H4 (cell line): ENCODE data around the gene MYPOP. TPM values are rescaled to one million over a fixed set of nuclear protein-coding genes. Genes with fewer than 3 reads are reported as not detected.
A peak's percentile ranks its signal among the peaks of the same experiment; 100 is the strongest.

Experiments
- DNase-seq: peaks from one replicate; pipeline ENCODE4 v3.0.0-alpha.2; 2015; ENCODE audit warnings: low spot score
- total RNA-seq: library from RNA; depleted of rRNA; stranded (reverse); fragments of >200 nt; shearing (Covaris generic); gene quantifications from 2 replicates; pipeline ENCODE4 v1.2.3, GENCODE V29; 2014; rRNA removed

MYPOP gene
- total RNA-seq, 1 experiment from 2014 or later: 0.52 TPM

GRCh38 chr19:45863840-45864628 lies 38.4 kb downstream of the MYPOP start, which contains the start of gene FOXA3:
FOXA3 (plus strand) TSS chr19:45864326; CDS start chr19:45864457, 131 bp downstream.
- no peak for DNase-seq

DNA sequence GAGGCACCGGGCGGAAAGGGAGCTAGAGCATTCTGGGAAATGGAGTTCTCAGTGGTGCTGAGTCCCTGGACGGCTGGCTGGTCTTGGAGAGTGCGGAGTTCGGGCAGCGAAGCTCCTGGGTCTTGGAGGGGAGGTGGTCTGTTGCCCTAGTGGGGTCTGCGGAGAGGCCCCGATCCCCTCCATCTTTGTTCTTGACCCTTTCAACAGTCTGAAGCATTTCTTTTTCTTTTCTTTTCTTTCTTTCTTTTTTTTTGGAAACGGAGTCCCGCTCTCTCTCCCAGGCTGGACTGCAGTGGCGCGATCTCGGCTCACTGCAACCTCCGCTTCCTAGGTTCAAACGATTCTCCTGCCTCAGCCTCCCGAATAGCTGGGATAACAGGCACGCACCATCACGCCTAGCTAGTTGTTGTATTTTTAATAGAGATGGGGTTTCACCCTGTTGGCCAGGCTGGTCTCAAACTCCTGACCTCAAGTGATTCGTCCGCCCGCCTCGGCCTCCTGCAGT lies 39.0 kb downstream of the MYPOP start:
- DNase-seq: no peak

DNA sequence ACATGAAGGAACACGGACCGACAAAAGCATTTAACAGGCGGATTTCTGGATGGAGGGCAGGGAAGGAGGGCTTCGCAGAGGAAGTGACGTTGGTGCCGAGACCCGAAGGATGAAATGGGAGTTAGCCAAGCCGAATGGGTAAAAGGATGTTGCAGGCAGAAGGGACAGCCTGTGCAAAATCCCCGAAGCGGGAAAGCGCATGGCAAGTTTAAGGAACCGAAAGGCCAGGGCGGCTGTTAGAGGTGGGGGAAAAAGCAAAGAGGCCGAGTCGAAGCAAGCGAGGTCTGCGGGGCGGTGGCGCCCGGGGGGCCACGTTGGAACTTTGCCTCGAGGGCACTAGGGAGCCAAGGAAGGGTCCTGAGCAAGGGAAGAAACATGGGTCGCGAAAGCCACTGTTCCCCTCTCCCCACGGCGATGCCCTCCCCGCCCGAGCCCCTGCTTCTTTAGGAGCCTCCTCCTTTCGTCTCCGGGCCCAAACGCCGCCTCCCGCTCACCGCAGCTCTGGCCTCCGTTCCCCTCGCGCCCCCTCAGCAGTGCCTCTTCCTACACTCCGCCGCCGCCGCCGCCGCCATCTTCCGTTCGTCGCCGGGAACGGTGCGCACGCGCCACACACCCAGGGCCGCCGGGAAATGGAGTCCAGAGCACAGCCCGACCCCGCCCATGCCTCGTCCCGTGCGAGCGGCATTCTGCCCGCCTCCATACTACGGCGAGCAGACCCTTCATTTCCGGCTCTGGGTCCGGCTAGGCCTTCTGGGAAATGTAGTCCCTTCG lies 39.7 kb downstream of the MYPOP start, which contains the start of gene SYMPK:
TSS of gene SYMPK (minus strand) at position 584 of the 771 bp plus-strand sequence. CDS start 8,652 bp downstream, outside the sequence.
- DNase-seq: peak; percentile 96

- DNase-seq: no peak
Observed at GRCh38 chr19:45862271-45862563, 40.2 kb downstream of the MYPOP start.

- no peak for DNase-seq
Observed at GRCh38 chr19:45860359-45861259, 41.8 kb downstream of the MYPOP start.

DNA sequence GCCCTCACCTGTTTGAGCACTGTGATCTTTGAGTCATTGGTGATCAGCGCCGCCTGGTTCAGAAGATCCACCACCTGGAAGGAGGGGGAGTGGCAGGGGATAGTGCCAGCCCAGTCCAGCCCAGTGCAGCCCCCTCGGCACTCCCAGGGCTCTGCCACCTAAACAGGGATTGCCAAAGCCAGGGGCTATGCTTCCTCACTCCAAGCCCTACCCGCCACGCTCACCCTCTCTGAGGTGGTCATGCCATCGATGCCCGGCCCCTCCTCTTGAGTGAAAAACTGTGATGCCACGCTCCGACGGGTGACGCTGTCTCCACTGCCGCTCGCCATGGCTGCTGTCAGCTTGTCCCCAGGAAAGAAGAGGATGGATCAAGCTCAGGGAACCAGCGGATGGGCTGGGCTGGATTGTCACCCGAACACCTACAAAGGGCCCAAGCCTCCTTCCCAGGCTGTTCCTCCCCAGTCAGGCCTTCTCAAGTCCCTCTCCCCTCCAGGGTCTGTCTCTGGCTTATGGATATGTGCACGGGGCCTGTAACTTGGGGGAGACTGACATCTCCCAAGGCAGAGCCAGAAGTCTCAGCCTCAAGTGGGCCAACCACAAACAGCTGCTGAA lies 48.1 kb downstream of the MYPOP start:
- DNase-seq: no peak

DNA sequence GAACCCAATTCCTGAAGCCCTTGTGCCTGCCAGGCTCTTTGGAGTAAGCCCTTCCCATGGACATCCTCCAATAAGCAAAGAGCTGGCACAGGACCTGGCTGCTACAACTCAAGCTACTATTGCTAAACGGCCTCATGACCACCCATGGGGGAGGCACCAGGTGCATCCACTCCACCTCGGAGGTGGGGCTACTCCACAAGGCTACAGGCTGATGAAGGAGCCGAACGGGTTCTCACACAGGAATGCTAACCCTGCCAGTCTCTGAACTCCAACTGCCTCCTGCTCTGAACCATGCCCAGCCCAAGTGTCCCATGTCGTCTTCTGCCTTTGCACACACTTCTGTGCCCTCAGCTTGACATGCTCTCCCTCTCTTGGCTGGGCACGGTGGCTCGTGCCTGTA lies 49.4 kb downstream of the MYPOP start:
- DNase-seq: no peak

- no peak for DNase-seq
Observed at GRCh38 chr19:45852145-45852750, 50.2 kb downstream of the MYPOP start.

DNA sequence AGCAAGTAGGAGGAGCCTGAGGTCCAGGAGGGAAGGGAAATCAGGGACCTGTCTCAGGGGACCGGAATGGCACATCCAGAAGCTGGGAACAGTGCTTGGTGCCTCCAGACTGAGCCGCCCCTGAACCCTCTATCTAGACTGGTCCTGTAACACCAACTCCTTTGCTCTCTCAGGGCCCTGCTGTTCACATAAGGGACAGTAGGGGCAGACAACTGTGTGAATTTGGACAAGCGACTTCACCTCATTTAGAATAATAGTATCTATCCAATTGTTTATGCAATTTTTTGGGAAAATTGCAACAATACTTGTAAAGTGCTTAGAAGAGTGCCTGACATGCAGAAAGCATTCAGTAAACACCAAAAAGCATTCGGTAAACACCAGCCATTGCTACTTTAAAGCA lies 53.5 kb downstream of the MYPOP start:
- DNase-seq: no peak

- no peak for DNase-seq
Observed at GRCh38 chr19:45847663-45848062, 54.8 kb downstream of the MYPOP start.

DNA sequence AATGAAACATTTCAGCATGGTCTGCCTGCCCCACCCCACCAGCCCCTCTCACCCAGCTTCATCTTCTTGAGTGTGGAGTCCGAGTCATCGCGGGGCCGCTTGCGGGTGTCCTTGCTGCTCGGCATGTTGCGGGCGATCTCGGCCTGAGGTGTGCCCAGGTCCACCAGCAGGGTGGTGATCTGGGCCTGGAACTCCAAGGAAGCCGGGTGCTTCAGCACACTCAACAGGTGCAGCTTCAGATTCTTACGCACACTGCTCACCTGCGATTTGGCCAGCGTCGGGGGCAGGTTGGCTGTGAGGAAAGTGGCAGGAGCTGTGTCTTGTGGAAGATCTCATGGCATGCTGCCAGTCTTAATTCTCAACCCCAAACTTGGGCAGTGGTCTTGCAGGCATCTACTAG lies 60.2 kb downstream of the MYPOP start:
- no peak for DNase-seq

Other genes starting within 250 kb of the MYPOP start
- gene GIPR, start 234.4 kb downstream of the MYPOP start, total RNA-seq: not detected in 2 replicates
- gene SNRPD2, start 210.7 kb downstream of the MYPOP start, total RNA-seq: 318 and 326 TPM in 2 replicates
- 5.4 and 5.9 TPM in 2 replicates for gene QPCTL, start 209.9 kb downstream of the MYPOP start, total RNA-seq
- 2.3 and 2.8 TPM in 2 replicates for gene FBXO46, start 171.7 kb downstream of the MYPOP start, total RNA-seq
- gene MEIOSIN, start 169.2 kb downstream of the MYPOP start, total RNA-seq: not detected in 2 replicates
- 2.9 and 3.2 TPM in 2 replicates for gene SIX5, start 133.4 kb downstream of the MYPOP start, total RNA-seq
- gene DMPK, start 120.1 kb downstream of the MYPOP start, total RNA-seq: 1.6 and 2.2 TPM in 2 replicates
- gene DMWD, start 109.8 kb downstream of the MYPOP start, total RNA-seq: 5.9 and 7.8 TPM in 2 replicates
- gene RSPH6A, start 87.3 kb downstream of the MYPOP start, total RNA-seq: not detected in 2 replicates
- 13.2 and 17.7 TPM in 2 replicates for gene SYMPK, start 39.5 kb downstream of the MYPOP start, total RNA-seq
- 0.31 TPM in 1 of 2 replicates, not detected in the other for gene FOXA3, start 38.3 kb downstream of the MYPOP start, total RNA-seq
- 8.7 and 13.0 TPM in 2 replicates for gene IRF2BP1, start 16.5 kb downstream of the MYPOP start, total RNA-seq
- gene NANOS2, start 12.2 kb upstream of the MYPOP start, total RNA-seq: not detected in 2 replicates
- 0.19 and 0.37 TPM in 2 replicates for gene NOVA2, start 71.3 kb upstream of the MYPOP start, total RNA-seq
- 1.4 and 3.7 TPM in 2 replicates for gene CCDC61, start 92.9 kb upstream of the MYPOP start, total RNA-seq
- gene PGLYRP1, start 120.4 kb upstream of the MYPOP start, total RNA-seq: not detected in 2 replicates
- gene IGFL4, start 138.4 kb upstream of the MYPOP start, total RNA-seq: not detected in 2 replicates
- gene IGFL3, start 222.1 kb upstream of the MYPOP start, total RNA-seq: 3.3 TPM in 1 of 2 replicates, not detected in the other
- gene IGFL2, start 245.6 kb upstream of the MYPOP start, total RNA-seq: not detected in 2 replicates